Brain microvascular endothelial cell (primary cell): ENCODE results near the gene ETNPPL.
A peak's percentile ranks its signal among the peaks of the same experiment; 100 is the strongest.

ENCODE experiments used
- DNase-seq: peaks from one replicate; pipeline ENCODE4 v3.0.0-alpha.2; 2020
- H3K27ac ChIP-seq: fragments of 250-450 bp; sonication (Bioruptor Pico); 2 replicates; pipeline ENCODE4 v1.5.1; 2020; ENCODE audit warnings: mild to moderate bottlenecking, moderate library complexity
- H3K27me3 ChIP-seq: fragments of 250-450 bp; sonication (Bioruptor Pico); replicated peaks from 2 replicates; pipeline ENCODE4 v1.5.1; 2020; ENCODE audit warnings: mild to moderate bottlenecking
- H3K36me3 ChIP-seq: fragments of 250-450 bp; sonication (Bioruptor Pico); replicated peaks from 2 replicates; pipeline ENCODE4 v1.5.1; 2020; ENCODE audit warnings: mild to moderate bottlenecking
- H3K4me3 ChIP-seq: 2 replicates; pipeline ENCODE4 v1.5.1; 2011; ENCODE audit warnings: low read depth, mild to moderate bottlenecking, control low read depth, low read length, moderate library complexity
- in situ Hi-C: cut with HindIII; loops from 2 replicates; pipeline ENCODE4 v1.10.0; 2017; ENCODE audit warnings: low sequenced_read_pairs, low pct_ligation_motif_present
- TF ChIP-seq, protein P1 (sequence below): IDR thresholded peaks from 2 replicates; pipeline ENCODE4 v1.5.1; 2011; ENCODE audit warnings: low read depth, mild to moderate bottlenecking, moderate library complexity, low read length, control low read depth, inconsistent platforms; ENCODE audit errors: missing control alignments

ETNPPL gene

DNA sequence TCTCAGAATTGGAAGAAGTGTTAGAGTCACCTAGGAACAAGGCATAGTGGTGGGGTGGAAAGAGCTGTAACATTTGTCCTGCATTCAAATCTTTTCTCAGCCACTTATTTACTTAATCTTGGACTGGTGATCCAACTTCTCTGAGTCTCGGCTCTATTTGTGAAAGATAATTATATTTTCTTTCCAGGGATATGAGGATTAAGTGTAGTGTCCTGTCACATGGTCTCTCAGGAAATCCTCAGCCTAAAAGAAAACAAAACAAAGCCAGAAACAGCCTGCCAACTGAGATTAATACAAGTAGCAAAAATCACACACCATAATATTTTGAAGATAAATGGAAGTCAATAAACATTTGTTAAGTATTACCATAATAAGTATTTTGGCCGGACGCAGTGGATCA is 33.3 kb upstream of the ETNPPL start:
- in situ Hi-C loops = no loop called here

DNA sequence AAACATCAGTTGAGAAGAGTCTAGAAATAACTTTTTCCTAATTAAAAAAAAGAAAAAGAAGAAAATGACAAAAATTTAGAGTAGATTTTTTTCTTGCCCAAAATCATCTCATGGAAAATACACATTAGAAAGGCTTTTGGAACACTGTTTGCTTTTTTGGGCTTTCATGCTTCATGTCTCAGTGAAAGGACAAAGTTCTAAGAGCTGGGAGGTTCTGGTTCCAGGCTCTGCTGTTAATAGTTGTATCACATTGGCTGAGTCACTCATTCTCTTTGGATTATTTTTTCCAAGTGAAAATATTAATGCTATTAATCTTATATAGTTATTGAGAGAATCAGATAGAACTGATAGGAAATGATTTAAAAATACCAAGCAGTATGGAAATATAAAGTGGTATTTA is 32.9 kb upstream of the ETNPPL start:
- TF ChIP-seq, protein P1, sequence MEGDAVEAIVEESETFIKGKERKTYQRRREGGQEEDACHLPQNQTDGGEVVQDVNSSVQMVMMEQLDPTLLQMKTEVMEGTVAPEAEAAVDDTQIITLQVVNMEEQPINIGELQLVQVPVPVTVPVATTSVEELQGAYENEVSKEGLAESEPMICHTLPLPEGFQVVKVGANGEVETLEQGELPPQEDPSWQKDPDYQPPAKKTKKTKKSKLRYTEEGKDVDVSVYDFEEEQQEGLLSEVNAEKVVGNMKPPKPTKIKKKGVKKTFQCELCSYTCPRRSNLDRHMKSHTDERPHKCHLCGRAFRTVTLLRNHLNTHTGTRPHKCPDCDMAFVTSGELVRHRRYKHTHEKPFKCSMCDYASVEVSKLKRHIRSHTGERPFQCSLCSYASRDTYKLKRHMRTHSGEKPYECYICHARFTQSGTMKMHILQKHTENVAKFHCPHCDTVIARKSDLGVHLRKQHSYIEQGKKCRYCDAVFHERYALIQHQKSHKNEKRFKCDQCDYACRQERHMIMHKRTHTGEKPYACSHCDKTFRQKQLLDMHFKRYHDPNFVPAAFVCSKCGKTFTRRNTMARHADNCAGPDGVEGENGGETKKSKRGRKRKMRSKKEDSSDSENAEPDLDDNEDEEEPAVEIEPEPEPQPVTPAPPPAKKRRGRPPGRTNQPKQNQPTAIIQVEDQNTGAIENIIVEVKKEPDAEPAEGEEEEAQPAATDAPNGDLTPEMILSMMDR = no peak
- no peak for DNase-seq
- no peaks in the 10 kb centered on the region for H3K27me3 ChIP-seq
- in situ Hi-C loops = no loop called here
- H3K27ac ChIP-seq = no peak overlapping the region
- no peak overlapping the region for H3K4me3 ChIP-seq
- no peaks in the 10 kb centered on the region for H3K36me3 ChIP-seq

More for the DNA sequence above, 33.3 kb upstream of the ETNPPL start:
- Histone ChIP-seq H3K27me3 (no peaks in the 10 kb centered on the region), H3K4me3 (no peak overlapping the region), H3K27ac (no peak overlapping the region), H3K36me3 (no peaks in the 10 kb centered on the region)
- DNase-seq = no peak
- TF ChIP-seq, protein P1 = no peak

DNA sequence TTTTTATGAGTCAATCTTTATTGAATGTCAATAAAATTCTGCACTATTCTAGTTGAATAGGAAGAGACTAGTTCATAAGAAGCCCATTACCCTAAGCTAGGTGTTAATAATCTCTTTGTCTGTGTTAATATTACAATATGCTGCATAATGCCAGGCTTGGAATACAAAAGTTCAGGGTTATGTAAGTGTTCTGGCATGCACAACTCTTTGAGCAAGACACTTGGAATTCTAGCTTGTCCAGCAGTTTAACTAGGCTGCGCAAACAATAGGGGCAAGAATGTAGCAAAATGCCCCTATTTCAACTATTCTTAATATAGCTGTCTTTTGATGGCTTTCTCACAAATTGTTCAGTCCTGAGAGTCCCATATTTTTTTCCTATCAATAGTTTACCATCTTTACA is 31.3 kb upstream of the ETNPPL start:
- TF ChIP-seq, protein P1 = no peak
- Histone ChIP-seq H3K4me3 (no peak overlapping the region), H3K27me3 (no peaks in the 10 kb centered on the region), H3K36me3 (no peaks in the 10 kb centered on the region), H3K27ac (no peak overlapping the region)
- DNase-seq = peak; percentile 35
- in situ Hi-C loops = no loop called here

DNA sequence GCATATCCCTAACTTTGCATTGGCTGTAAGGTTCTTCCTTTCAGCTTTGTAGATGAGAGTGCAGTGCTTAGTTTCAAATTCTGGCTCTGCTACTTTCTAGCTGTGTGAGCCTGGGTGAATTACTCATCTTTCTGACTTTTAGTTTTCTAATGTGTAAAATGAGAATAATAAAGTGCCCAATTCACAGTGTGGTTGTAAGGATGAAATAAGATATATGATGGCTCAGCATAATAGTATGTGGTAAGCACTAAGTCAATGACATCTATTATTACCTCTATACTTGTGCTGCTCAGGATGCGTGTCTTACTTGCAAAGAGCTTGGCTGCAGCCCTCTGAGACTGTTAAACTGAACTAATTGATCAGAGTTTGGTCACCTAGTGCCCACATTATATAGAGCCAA is 30.6 kb upstream of the ETNPPL start:
- Histone ChIP-seq H3K27me3 (no peaks in the 10 kb centered on the region), H3K36me3 (no peaks in the 10 kb centered on the region), H3K27ac (no peak overlapping the region), H3K4me3 (no peak overlapping the region)
- TF ChIP-seq, protein P1 = no peak
- in situ Hi-C loops = no loop called here
- DNase-seq = no peak

DNA sequence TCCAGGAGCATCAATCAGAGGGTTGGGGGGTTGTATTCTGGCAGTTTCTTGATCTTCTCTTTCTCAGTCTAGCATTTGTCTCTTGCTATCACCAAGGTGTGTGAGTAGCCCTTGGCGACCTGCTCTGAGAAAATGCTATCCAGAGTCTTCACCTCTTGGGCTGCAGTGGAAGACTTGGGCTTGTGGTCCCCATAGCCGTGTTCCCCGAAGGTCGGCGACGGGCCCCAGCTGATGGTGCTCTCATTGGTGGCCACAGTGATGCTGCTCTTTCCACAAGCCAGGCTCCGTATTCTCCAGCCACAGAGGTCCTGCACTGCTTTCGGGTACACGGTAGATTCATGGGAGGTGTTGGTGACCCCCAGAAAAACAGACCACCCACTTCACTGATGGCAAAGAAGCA is 25.9 kb upstream of the ETNPPL start:
- in situ Hi-C loops = no loop called here
- no peak overlapping the region for H3K4me3 ChIP-seq
- no peaks in the 10 kb centered on the region for H3K36me3 ChIP-seq
- H3K27me3 ChIP-seq = no peaks in the 10 kb centered on the region
- no peak for DNase-seq
- TF ChIP-seq, protein P1 = no peak
- H3K27ac ChIP-seq = no peak overlapping the region

DNA sequence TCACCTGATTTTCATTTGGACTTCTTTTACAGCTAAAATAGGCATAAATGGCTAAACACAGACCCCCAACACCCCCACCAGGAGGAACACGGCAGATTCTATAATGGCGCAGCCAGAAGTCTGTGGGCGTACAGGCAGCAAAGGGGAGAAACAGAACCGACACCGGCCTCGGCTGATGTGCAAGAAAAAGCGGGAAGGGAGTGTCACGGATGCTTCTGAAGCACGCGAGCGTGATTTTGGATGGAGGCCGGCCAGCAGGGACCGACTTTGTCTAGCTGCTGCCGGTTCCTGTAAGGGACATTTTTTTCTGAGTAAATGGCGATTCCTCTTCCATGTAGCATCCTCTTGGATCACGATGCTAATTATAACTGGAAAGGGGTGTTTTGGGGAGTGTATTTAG is 24.9 kb upstream of the ETNPPL start:
- Histone ChIP-seq H3K27me3 (no peaks in the 10 kb centered on the region), H3K4me3 (no peak overlapping the region), H3K27ac (no peak overlapping the region), H3K36me3 (no peaks in the 10 kb centered on the region)
- TF ChIP-seq, protein P1 = no peak
- in situ Hi-C loops = no loop called here
- no peak for DNase-seq
